IPS DF 4.7 (cell line): ENCODE results near the gene SLC37A1.
A peak's percentile ranks its signal among the peaks of the same experiment; 100 is the strongest.
"Not testable (repeated sequence)": the region's sequence is repeated elsewhere in the genome, so short reads cannot be mapped to it uniquely, and the experiment has no call there.

Experiments
- DNase-seq: peaks from one replicate; pipeline ENCODE4 v3.0.0-alpha.2; 2013; ENCODE audit warnings: low spot score; ENCODE audit errors: extremely low read depth

Gene SLC37A1

GRCh38 chr21:42592156-42592820 lies 78.6 kb downstream of the SLC37A1 start:
- no peak for DNase-seq

GRCh38 chr21:42593007-42593814 lies 79.6 kb downstream of the SLC37A1 start:
- peak; percentile 49 for DNase-seq

- DNase-seq = no peak
These were observed 81.1 kb downstream of the SLC37A1 start for GRCh38 chr21:42594616-42595282.

GRCh38 chr21:42595283-42596187 lies 81.9 kb downstream of the SLC37A1 start:
- no peak for DNase-seq

- no peak for DNase-seq
These were observed 83.0 kb downstream of the SLC37A1 start for GRCh38 chr21:42596657-42597056.

GRCh38 chr21:42597487-42598158 lies 84.0 kb downstream of the SLC37A1 start:
- no peak for DNase-seq

- DNase-seq = no peak
These were observed 84.6 kb downstream of the SLC37A1 start for GRCh38 chr21:42598159-42598735.

GRCh38 chr21:42599486-42599885 lies 85.8 kb downstream of the SLC37A1 start:
- DNase-seq = no peak

- DNase-seq = no peak
These were observed 86.3 kb downstream of the SLC37A1 start for GRCh38 chr21:42599962-42600361.

GRCh38 chr21:42601656-42602055 lies 88.0 kb downstream of the SLC37A1 start:
- no peak for DNase-seq

GRCh38 chr21:42607102-42607501 lies 93.5 kb downstream of the SLC37A1 start:
- no peak for DNase-seq

GRCh38 chr21:42607525-42608102 lies 94.0 kb downstream of the SLC37A1 start:
- no peak for DNase-seq

GRCh38 chr21:42608446-42608845 lies 94.8 kb downstream of the SLC37A1 start:
- DNase-seq = no peak

GRCh38 chr21:42609811-42610210 lies 96.2 kb downstream of the SLC37A1 start:
- DNase-seq = no peak

GRCh38 chr21:42611852-42612251 lies 98.2 kb downstream of the SLC37A1 start:
- DNase-seq = no peak

- no peak for DNase-seq
These were observed 98.7 kb downstream of the SLC37A1 start for GRCh38 chr21:42612390-42612789.

- DNase-seq = no peak
These were observed 100.1 kb downstream of the SLC37A1 start for GRCh38 chr21:42613756-42614155.

GRCh38 chr21:42614396-42614795 lies 100.7 kb downstream of the SLC37A1 start:
- no peak for DNase-seq

GRCh38 chr21:42614811-42615351 lies 101.2 kb downstream of the SLC37A1 start:
- no peak for DNase-seq

- DNase-seq = not testable (repeated sequence)
These were observed 101.7 kb downstream of the SLC37A1 start for GRCh38 chr21:42615377-42615776.
